ENCODE results near the gene ATXN3L. TPM values are rescaled to one million over a fixed set of nuclear protein-coding genes. Genes with fewer than 3 reads are reported as not detected.

ATXN3L gene
- total and polyA plus RNA-seq, 4 donors = not detected

DNA sequence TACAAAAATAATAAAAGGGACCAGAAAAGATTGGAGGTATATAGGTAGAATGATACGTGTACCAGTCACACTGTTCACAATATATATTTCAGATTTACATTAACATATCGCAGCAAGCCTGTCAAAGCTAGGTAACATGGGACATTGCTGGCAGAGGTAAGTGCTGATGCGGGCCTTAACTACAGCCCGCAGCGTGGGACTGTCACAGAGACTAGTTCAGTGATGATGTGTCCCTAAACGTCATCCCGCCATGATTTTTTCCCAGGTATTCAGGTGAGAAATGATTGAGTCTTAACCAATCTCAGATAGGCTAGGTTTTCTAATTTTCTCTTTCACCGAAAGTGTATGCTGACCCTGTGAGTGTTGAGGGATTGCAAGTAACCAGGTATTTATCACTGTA lies 7.8 kb upstream of the ATXN3L start:
- no peak overlapping the region for H3K27ac ChIP-seq (ENCODE audit: low read depth in 1 of 2, low read length in 2 of 2)

DNA sequence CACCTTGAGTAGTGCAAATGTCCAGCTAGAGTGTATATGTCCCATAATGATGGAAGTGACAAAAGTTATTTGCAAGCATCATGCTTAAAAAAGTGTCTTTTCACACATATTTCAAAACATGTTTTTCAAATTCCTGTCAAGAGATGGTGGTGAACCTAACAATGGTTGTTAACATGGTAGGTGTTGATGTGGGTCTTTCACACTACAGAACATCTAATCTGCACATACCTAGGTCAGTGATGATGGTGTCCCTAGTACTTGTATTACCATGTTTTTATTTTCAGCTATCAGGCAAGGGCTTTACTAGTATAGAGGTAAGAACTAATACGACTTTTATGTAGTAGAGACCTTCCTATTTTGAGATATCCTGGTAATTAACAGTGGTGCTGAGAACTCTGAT lies 3.4 kb upstream of the ATXN3L start:
- Histone ChIP-seq H3K4me1 (ENCODE audit: control insufficient read depth in 4 of 4, insufficient read depth in 4 of 4, low read length in 3 of 4) (no peaks in the 10 kb centered on the region), H3K36me3 (ENCODE audit: control insufficient read depth in 4 of 4, insufficient read depth in 3 of 4, low read depth in 1 of 4, low read length in 3 of 4) (no peaks in the 10 kb centered on the region), H3K9ac (ENCODE audit: low read depth in 1 of 2, low read length in 2 of 2) (no peak overlapping the region), H3K9me3 (ENCODE audit: control insufficient read depth in 4 of 4, low read length in 3 of 4) (no peaks in the 10 kb centered on the region), H3K27me3 (ENCODE audit: control insufficient read depth in 4 of 4, insufficient read depth in 4 of 4, low read length in 3 of 4) (peaks cover 0 to 3% (median 0%) of the 10 kb centered on the region in 4 donors), H3K27ac (ENCODE audit: low read depth in 1 of 2, low read length in 2 of 2) (no peak overlapping the region), H3K4me3 (ENCODE audit: low read depth in 1 of 3, low read length in 3 of 3) (no peak overlapping the region)
- DNase-seq (ENCODE audit: low spot score) = no peak
- WGBS = 86% methylated on average over 1 of the region's 1 CpG
- TF ChIP-seq SP1 (IDR thresholded peaks at IDR 0.05) = no peak
- TF ChIP-seq JUND (IDR thresholded peaks at IDR 0.05) = no peak
- TF ChIP-seq, protein P1, sequence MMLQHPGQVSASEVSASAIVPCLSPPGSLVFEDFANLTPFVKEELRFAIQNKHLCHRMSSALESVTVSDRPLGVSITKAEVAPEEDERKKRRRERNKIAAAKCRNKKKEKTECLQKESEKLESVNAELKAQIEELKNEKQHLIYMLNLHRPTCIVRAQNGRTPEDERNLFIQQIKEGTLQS (IDR thresholded peaks at IDR 0.05) = no peak
- TF ChIP-seq RAD21 (IDR thresholded peaks at IDR 0.05) = no peak
- TF ChIP-seq, protein P2, sequence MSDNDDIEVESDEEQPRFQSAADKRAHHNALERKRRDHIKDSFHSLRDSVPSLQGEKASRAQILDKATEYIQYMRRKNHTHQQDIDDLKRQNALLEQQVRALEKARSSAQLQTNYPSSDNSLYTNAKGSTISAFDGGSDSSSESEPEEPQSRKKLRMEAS (IDR thresholded peaks at IDR 0.05) = no peak
- TF ChIP-seq, protein P3, sequence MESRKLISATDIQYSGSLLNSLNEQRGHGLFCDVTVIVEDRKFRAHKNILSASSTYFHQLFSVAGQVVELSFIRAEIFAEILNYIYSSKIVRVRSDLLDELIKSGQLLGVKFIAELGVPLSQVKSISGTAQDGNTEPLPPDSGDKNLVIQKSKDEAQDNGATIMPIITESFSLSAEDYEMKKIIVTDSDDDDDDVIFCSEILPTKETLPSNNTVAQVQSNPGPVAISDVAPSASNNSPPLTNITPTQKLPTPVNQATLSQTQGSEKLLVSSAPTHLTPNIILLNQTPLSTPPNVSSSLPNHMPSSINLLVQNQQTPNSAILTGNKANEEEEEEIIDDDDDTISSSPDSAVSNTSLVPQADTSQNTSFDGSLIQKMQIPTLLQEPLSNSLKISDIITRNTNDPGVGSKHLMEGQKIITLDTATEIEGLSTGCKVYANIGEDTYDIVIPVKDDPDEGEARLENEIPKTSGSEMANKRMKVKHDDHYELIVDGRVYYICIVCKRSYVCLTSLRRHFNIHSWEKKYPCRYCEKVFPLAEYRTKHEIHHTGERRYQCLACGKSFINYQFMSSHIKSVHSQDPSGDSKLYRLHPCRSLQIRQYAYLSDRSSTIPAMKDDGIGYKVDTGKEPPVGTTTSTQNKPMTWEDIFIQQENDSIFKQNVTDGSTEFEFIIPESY (IDR thresholded peaks at IDR 0.05) = no peak
- no peak for TF ChIP-seq RXRA (IDR thresholded peaks at IDR 0.05)
- TF ChIP-seq, protein P4, sequence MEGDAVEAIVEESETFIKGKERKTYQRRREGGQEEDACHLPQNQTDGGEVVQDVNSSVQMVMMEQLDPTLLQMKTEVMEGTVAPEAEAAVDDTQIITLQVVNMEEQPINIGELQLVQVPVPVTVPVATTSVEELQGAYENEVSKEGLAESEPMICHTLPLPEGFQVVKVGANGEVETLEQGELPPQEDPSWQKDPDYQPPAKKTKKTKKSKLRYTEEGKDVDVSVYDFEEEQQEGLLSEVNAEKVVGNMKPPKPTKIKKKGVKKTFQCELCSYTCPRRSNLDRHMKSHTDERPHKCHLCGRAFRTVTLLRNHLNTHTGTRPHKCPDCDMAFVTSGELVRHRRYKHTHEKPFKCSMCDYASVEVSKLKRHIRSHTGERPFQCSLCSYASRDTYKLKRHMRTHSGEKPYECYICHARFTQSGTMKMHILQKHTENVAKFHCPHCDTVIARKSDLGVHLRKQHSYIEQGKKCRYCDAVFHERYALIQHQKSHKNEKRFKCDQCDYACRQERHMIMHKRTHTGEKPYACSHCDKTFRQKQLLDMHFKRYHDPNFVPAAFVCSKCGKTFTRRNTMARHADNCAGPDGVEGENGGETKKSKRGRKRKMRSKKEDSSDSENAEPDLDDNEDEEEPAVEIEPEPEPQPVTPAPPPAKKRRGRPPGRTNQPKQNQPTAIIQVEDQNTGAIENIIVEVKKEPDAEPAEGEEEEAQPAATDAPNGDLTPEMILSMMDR (IDR thresholded peaks at IDR 0.05; ENCODE audit: low read depth, low read length, missing input control) = no peak
- no peak for TF ChIP-seq EGR1 (IDR thresholded peaks at IDR 0.05; ENCODE audit: low read depth in 2 of 2)
- no peak for TF ChIP-seq HNF4G (IDR thresholded peaks at IDR 0.05)
- no peak for TF ChIP-seq FOXA1 (IDR thresholded peaks at IDR 0.05)

More for the DNA sequence above, 7.8 kb upstream of the ATXN3L start:
- Histone ChIP-seq H3K36me3 (ENCODE audit: control insufficient read depth in 4 of 4, insufficient read depth in 3 of 4, low read depth in 1 of 4, low read length in 3 of 4) (no peaks in the 10 kb centered on the region), H3K4me3 (ENCODE audit: low read depth in 1 of 3, low read length in 3 of 3) (no peak overlapping the region), H3K4me1 (ENCODE audit: control insufficient read depth in 4 of 4, insufficient read depth in 4 of 4, low read length in 3 of 4) (no peaks in the 10 kb centered on the region), H3K9me3 (ENCODE audit: control insufficient read depth in 4 of 4, low read length in 3 of 4) (no peaks in the 10 kb centered on the region), H3K9ac (ENCODE audit: low read depth in 1 of 2, low read length in 2 of 2) (no peak overlapping the region), H3K27me3 (ENCODE audit: control insufficient read depth in 4 of 4, insufficient read depth in 4 of 4, low read length in 3 of 4) (peaks cover 0 to 3% (median 0%) of the 10 kb centered on the region in 4 donors)
- DNase-seq (ENCODE audit: low spot score) = no peak
- WGBS = 95% methylated on average over 8 of the region's 8 CpGs
- TF ChIP-seq, protein P1 (IDR thresholded peaks at IDR 0.05) = no peak
- TF ChIP-seq HNF4A (conservative IDR thresholded peaks at IDR 0.05) = no peak
- TF ChIP-seq RXRA (IDR thresholded peaks at IDR 0.05) = no peak
- TF ChIP-seq GABPA (IDR thresholded peaks at IDR 0.05 in 1 of 2, conservative IDR thresholded peaks at IDR 0.05 in 1 of 2) = no peak
- TF ChIP-seq, protein P2 (IDR thresholded peaks at IDR 0.05) = no peak
- TF ChIP-seq FOXA1 (IDR thresholded peaks at IDR 0.05) = no peak
- TF ChIP-seq JUND (IDR thresholded peaks at IDR 0.05) = no peak
- no peak for TF ChIP-seq FOXA2 (IDR thresholded peaks at IDR 0.05)

Data from liver (tissue), 9 donors.